Activated CD8-positive, alpha-beta T cell treated with anti-CD3 and anti-CD28 coated beads, Interleukin-2, amount 10 ng/mL, durations not matched to agents 7 days and 5 days (primary cell): ENCODE data around the gene PTGR3. TPM values are rescaled to one million over a fixed set of nuclear protein-coding genes. Genes with fewer than 3 reads are reported as not detected.

Source experiments
- ATAC-seq: fragments of 150-1000 bp; cut with Tn5 transposase; one replicate; pipeline ENCODE4 v1.10.0; 2021; ENCODE audit warnings: moderate library complexity
- CTCF ChIA-PET: fragments of 350-600 bp; sonication (Branson Sonifier 250); formaldehyde crosslinking; loops from one replicate; lab custom pipeline; 2021; ENCODE audit warnings: antibody characterized with exemption; lab: Charles Lee
- POLR2A ChIA-PET: fragments of 350-600 bp; sonication (Branson Sonifier 250); formaldehyde crosslinking; loops from one replicate; lab custom pipeline; 2021; ENCODE audit warnings: antibody characterized with exemption; lab: Charles Lee
- DNase-seq: peaks from one replicate; pipeline ENCODE4 v3.0.0-alpha.2; 2020
- H3K27ac Mint-ChIP-seq: one replicate; pipeline ENCODE4 v1.8.0; 2021; ENCODE audit warnings: mild to moderate bottlenecking, mixed read lengths
- H3K27me3 Mint-ChIP-seq: one replicate; pipeline ENCODE4 v1.8.0; 2021; ENCODE audit warnings: low read depth, mixed read lengths
- H3K36me3 Mint-ChIP-seq: one replicate; pipeline ENCODE4 v1.8.0; 2021; ENCODE audit warnings: low read depth, mixed read lengths
- H3K4me1 Mint-ChIP-seq: one replicate; pipeline ENCODE4 v1.8.0; 2021; ENCODE audit warnings: low read depth, mixed read lengths
- H3K4me3 Mint-ChIP-seq: one replicate; pipeline ENCODE4 v1.8.0; 2021; ENCODE audit warnings: mild to moderate bottlenecking, mixed read lengths
- H3K9me3 Mint-ChIP-seq: one replicate; pipeline ENCODE4 v1.8.0; 2022; ENCODE audit warnings: mixed read lengths; ENCODE audit not compliant: insufficient read depth
- total RNA-seq, 2 experiments: library from RNA; stranded (reverse); gene quantifications; one replicate each; pipeline ENCODE4 v1.2.3, GENCODE V29; 2021

Gene PTGR3
- total RNA-seq, 2 experiments from 2014 or later, result 21.8 to 21.9 TPM

DNA sequence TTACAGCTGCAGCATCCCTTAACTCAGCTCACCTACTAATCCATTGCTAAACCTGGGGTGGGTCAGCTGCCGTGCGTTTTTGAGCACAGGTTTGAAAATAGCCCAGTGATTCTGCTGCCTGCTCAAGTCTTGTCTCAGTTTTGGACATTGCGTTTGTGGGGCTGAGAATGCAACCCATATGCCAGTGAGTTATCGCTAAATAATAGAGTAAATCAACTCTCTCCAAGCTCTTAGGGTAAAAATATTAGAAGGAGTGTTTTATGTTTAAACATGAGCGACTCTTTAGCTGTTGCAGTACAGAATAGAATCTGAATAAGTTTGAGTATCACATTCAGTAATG is 3.8 kb upstream of the PTGR3 start:
- ChIA-PET POLR2A (interaction anchor here (0.7 to 1.1 kb wide), 2 partner anchors 35 to 43 kb away, joined by 3 to 4 read pairs; no protein-coding TSS in a partner anchor), CTCF (interaction anchor here (0.6 to 1.0 kb wide), 3 partner anchors 13 to 1843 kb away, joined by 3 to 4 read pairs (median 3); no protein-coding TSS in a partner anchor)
- no peak for ATAC-seq
- H3K4me1 Mint-ChIP-seq, result peaks cover 55% of the 10 kb centered on the region
- peak overlapping the region; percentile 81 for H3K27ac Mint-ChIP-seq
- H3K9me3 Mint-ChIP-seq, result no peaks in the 10 kb centered on the region
- H3K4me3 Mint-ChIP-seq, result peak overlapping the region; percentile 80
- DNase-seq, result no peak
- no peaks in the 10 kb centered on the region for H3K27me3 Mint-ChIP-seq
- peaks cover 28% of the 10 kb centered on the region for H3K36me3 Mint-ChIP-seq

DNA sequence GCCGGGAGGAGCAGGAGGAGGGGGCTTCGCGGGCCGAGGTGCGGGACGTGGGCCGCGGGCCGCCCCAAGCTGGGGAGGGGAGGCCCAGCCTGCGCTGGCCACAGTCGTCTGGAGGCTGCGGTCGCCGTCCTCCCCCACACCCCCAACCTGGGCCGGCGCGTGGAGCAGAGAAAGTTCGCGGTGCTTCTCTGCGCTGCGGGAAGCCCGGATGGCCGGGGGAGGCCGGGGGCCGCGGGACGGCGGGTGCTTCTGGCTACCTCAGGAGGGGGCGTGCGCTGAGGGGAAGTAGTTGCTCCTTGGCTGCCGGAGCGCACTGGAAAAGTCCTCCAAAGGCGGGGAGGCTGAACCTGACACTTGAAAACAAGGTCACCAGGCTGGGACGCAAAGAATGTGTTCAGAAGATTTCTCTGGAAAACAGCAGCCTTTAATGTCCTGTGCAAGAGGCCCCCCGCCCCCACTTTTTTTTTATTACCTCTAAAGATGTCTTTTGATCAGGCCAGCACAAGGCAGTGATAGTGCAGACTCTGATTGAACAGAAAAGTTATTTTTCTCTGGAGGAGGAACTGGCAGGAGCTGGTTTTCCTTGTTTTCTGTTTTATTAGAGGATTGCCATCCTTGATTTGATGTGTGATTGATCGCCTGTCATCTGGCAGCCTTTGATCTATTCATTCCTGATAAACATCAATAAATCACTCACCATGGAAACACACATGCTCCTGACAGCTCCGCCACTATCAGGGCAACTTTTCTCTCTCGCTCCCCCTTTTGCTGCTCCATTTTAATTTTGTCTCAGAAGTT is 3.2 kb upstream of the PTGR3 start:
- POLR2A ChIA-PET, result interaction anchor here (1.1 kb wide), 1 partner anchor 44 kb away, joined by 3 read pairs; no protein-coding TSS in a partner anchor
- CTCF ChIA-PET, result interaction anchor here (0.9 kb wide), 1 partner anchor 32 kb away, joined by 4 read pairs; no protein-coding TSS in a partner anchor
- H3K36me3 Mint-ChIP-seq, result peaks cover 31% of the 10 kb centered on the region

DNA sequence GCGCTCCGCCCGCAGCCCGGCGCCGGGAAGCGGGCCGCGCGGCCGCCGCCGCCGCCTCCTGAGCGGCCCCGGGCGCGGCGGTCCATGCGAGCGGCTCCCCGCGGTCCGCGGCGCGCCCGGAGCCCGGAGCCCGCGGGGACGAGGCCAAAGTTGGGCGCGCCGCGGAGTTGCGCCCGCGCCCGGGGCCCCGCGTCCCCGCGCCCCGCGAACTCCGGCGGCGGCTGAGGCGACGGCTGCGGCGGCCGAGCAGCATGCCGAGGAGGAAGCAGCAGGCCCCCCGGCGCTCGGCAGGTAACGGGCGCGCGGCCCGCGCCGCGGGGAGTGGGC is 2.6 kb upstream of the PTGR3 start:
- Mint-ChIP-seq H3K4me3 (no peak overlapping the region), H3K9me3 (no peaks in the 10 kb centered on the region), H3K27ac (no peak overlapping the region), H3K27me3 (peaks cover 7% of the 10 kb centered on the region), H3K4me1 (peaks cover 58% of the 10 kb centered on the region), H3K36me3 (peaks cover 32% of the 10 kb centered on the region)
- ChIA-PET POLR2A (interaction anchor here (1.1 kb wide), 1 partner anchor 45 kb away, joined by 3 read pairs; no protein-coding TSS in a partner anchor), CTCF (no interaction called here)
- ATAC-seq (no peak), DNase-seq (no peak)

More for the DNA sequence above, 3.2 kb upstream of the PTGR3 start:
- Mint-ChIP-seq H3K27me3 (peaks cover 5% of the 10 kb centered on the region), H3K4me1 (peaks cover 56% of the 10 kb centered on the region), H3K27ac (peak overlapping the region; percentile 81), H3K4me3 (peak overlapping the region; percentile 80), H3K9me3 (no peaks in the 10 kb centered on the region)
- DNase-seq (peak; percentile 41), ATAC-seq (no peak)

DNA sequence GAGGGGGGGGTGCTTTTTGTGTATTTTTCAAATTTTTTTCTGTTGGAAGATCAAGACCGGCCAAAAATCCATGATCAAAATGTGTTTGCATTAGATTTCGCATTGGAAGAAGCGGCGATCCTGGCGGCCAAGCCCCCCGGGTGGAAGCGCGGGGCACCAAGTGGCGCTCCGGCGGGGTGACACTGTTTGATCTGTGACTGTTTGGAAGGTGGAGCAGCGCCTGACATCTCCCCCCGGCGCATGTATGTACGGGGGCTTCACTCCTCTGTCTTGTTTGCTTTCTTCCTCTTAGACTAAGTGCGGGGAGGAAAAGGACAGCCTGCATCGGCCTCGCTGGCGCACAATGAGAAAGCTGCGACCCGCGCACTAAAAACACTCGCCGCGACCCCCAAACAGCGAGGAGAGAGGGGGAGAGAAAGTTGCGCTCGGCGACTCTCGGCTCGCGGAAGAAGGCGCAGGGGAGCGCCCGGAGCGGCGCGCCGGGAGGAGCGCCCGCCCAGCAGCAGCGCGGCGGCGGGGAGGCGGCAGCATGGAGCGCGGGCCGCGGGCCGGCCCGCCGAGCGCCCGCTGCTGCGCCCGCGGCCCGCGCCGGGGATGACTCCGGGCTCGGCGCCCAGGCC is 2.2 kb upstream of the PTGR3 start:
- Mint-ChIP-seq H3K27ac (peak overlapping the region; percentile 99), H3K27me3 (peaks cover 11% of the 10 kb centered on the region), H3K4me1 (peaks cover 57% of the 10 kb centered on the region), H3K36me3 (peaks cover 28% of the 10 kb centered on the region), H3K4me3 (peak overlapping the region; percentile 99), H3K9me3 (no peaks in the 10 kb centered on the region)
- ATAC-seq (peak; percentile 5), DNase-seq (peak; percentile 38)
- ChIA-PET CTCF (interaction anchor here (1.0 to 1.4 kb wide), 2 partner anchors 216 to 558 kb away, joined by 4 to 5 read pairs; no protein-coding TSS in a partner anchor), POLR2A (interaction anchor here (0.6 to 2.8 kb wide), 12 partner anchors 11 to 1611 kb away, joined by 3 to 24 read pairs (median 6); partner anchors contain the start of genes ZNF236 and ZNF407)

DNA sequence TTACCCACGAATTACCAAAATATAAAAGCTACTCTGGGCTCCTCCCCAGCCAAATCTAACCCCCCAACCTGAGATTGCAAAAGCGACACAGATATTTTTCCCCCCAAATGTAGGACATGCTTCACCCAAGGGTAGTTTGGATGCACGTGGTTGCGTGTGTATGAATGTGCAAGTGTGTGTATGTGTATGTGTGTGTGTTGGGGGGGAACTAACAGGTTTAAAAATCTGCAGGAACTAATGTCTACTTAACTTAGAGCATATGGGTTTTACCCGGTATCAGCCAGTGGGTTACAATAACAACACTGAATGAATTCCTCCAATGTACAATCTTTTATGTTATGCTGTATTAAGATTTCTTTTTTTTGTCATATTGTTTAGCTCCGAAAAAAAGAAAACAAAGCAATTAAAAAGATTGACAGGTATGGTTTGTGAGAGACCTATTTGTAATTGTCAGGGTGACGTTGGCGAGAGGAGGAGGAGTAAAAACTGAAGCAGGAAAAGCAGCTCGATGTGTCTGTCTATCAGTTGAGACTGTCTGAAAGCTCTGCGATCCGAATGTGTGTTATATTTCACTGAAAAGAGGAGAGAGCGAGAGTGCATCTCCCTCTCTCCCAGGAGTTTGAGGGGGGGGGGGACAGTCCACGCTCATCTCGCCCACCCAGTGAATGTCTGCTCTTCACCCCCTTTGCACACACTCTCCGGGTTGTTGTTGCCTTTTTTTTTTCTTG is 1.5 kb upstream of the PTGR3 start, which contains the start of gene TSHZ1:
Gene TSHZ1, plus strand, starts transcription at position 524 of the 728 bp plus-strand sequence. CDS start 1,080 bp downstream, outside the sequence.
- Mint-ChIP-seq H3K4me3 (peak within 1 kb of the TSS; percentile 99), H3K36me3 (peaks cover 25% of the 10 kb centered on the region), H3K9me3 (no peaks in the 10 kb centered on the region), H3K4me1 (peaks cover 58% of the 10 kb centered on the region), H3K27me3 (peaks cover 16% of the 10 kb centered on the region), H3K27ac (peak within 1 kb of the TSS; percentile 99)
- ATAC-seq (peak; percentile 50), DNase-seq (peak; percentile 84)
- CTCF ChIA-PET, result interaction anchor here (1.0 to 1.4 kb wide), 2 partner anchors 216 to 557 kb away, joined by 4 to 5 read pairs; no protein-coding TSS in a partner anchor
- POLR2A ChIA-PET, result interaction anchor here (0.5 to 2.8 kb wide), 20 partner anchors 9 to 2000 kb away, joined by 3 to 24 read pairs (median 4); partner anchors contain the start of genes ZNF236 and ZNF407

DNA sequence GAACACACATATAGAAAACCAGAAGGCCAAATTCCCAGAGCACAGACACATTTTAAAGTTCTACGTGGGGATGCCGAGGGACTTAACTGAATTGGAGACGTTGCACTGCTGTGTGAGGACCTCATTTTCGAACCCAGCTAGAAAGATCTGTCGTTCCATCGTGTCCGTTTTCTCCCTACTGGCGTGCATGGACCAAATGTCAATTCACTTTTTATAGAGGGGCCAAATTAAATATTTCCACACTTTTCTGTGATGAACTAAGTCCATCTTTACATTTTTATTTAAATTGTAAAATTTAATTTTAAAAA is 966 bp upstream of the PTGR3 start:
- Mint-ChIP-seq H3K27ac (peak overlapping the region; percentile 99), H3K36me3 (peaks cover 22% of the 10 kb centered on the region), H3K27me3 (peaks cover 21% of the 10 kb centered on the region), H3K4me1 (peaks cover 58% of the 10 kb centered on the region), H3K9me3 (no peaks in the 10 kb centered on the region), H3K4me3 (peak overlapping the region; percentile 99)
- DNase-seq (peak; percentile 39), ATAC-seq (no peak)
- ChIA-PET POLR2A (interaction anchor here (0.5 to 2.8 kb wide), 12 partner anchors 21 to 1612 kb away, joined by 3 to 24 read pairs (median 4); partner anchors contain the start of genes ZNF236 and ZNF407), CTCF (interaction anchor here (1.0 to 1.4 kb wide), 2 partner anchors 215 to 557 kb away, joined by 4 to 5 read pairs; no protein-coding TSS in a partner anchor)

DNA sequence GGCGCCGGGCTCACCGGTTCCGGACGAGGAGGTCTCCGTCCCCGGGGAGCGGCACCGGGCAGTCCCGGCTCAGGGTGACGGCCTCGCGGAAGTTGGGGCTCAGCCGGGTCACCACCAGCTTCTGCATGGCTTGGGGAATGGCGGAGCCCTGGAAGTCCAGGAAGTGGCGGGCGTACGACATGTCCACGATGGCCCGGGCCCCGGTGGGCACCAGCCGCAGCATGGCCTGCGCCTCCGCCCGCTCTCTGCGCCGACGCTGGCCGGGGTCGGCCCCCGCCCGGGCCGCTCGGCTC is 157 bp downstream of the PTGR3 start:
- ChIA-PET POLR2A (interaction anchor here (0.8 to 2.8 kb wide), 6 partner anchors 10 to 218 kb away, joined by 3 to 24 read pairs (median 4); no protein-coding TSS in a partner anchor), CTCF (no interaction called here)
- DNase-seq (no peak), ATAC-seq (peak; percentile 15)
- Mint-ChIP-seq H3K4me3 (peak overlapping the region; percentile 90), H3K27ac (peak overlapping the region; percentile 73), H3K4me1 (peaks cover 48% of the 10 kb centered on the region), H3K9me3 (no peaks in the 10 kb centered on the region), H3K27me3 (peaks cover 24% of the 10 kb centered on the region), H3K36me3 (peaks cover 17% of the 10 kb centered on the region)

DNA sequence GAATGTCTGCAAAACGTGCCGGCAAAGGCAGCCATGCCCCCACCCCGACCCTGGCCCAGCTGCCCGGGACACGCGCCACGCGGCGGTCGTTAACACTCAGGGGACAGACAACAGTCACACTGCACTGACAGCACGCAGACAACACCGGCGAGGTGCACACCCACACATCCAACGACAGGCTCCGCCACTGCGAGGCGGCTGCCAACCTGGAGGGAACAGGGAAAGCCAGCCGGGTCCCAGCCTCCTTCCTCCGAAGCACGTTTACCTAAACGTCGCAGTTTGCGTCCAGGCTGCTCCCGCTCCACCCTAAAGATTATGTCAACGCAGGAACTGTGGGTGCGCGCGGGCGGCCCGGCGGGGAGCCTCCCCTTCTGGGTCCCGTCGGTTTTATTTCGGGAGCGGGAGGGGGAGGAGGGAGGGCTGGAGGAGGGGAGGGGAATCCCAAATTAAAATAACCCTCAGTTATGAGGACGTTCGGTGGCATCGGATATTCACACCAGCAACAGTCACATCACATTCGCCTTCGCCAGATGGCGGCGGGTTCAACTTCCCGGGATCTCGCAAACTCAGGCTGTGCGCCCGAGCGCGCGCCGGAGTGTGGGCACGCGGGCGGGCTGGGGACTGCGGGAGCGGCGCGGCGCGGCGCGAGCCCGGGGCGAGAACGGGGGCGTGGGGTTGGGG is 644 bp downstream of the PTGR3 start:
- ATAC-seq (peak; percentile 8), DNase-seq (peak; percentile 53)
- ChIA-PET POLR2A (interaction anchor here (1.0 to 2.8 kb wide), 2 partner anchors 40 to 138 kb away, joined by 4 to 24 read pairs; no protein-coding TSS in a partner anchor), CTCF (no interaction called here)
- Mint-ChIP-seq H3K27ac (peak overlapping the region; percentile 87), H3K4me1 (peaks cover 46% of the 10 kb centered on the region), H3K4me3 (peak overlapping the region; percentile 90), H3K36me3 (peaks cover 14% of the 10 kb centered on the region), H3K9me3 (no peaks in the 10 kb centered on the region), H3K27me3 (peaks cover 26% of the 10 kb centered on the region)

DNA sequence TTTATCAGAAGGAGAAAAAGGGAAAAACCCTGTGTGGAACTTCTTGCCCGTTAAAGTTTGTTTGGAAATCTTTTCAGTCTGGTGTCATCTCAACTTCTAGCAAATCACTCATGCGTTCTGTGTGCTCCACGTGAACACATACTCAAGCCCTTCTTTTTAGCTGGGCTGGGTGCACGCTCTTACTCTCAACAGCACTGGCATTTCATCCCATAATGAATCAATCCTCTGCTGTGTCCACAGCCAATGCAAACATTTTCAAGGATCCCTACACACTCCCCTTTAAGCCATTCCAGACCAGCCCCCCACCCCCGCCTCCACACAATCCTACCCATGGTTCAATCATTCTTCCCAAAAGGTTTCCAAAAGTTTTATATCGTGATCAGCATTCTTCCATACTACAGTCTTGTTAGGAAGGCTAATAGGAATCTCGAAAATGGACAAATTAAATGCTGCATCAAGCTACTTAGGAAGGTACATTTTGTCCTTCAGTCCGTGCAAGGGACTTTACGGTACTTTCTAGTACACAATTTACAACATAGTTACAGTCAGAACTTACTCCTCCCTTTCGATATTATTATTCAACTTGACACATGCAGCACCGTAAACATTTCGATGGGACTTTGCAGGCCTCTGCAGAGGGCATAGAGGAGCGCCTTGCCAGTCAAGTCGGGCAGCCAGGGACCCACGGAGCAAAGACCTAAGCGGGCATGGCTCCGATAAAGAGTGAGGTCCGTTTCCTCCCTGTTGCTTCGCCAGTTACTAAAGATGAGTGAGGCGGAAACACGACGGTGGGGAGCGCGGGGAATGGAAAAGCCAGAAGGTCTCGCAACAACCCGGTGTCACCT is 1.4 kb downstream of the PTGR3 start:
- Mint-ChIP-seq H3K27ac (peak overlapping the region; percentile 87), H3K9me3 (no peaks in the 10 kb centered on the region), H3K36me3 (peaks cover 18% of the 10 kb centered on the region), H3K4me3 (peak overlapping the region; percentile 90), H3K27me3 (peaks cover 26% of the 10 kb centered on the region), H3K4me1 (peaks cover 39% of the 10 kb centered on the region)
- no peak for DNase-seq
- POLR2A ChIA-PET, result no interaction called here
- CTCF ChIA-PET, result interaction anchor here (1.6 kb wide), 1 partner anchor 34 kb away, joined by 3 read pairs; no protein-coding TSS in a partner anchor
- no peak for ATAC-seq
